ENCODE measurements around the gene ADAM12.

ADAM12 gene

GRCh38 chr10:126090911-126091728 lies 297.2 kb downstream of the ADAM12 start:
- FAIRE-seq, result no peak
- DNase-seq (ENCODE audit: insufficient read length), result no peak
- TF ChIP-seq TAF1 (IDR thresholded peaks at IDR 0.05; ENCODE audit: borderline replicate concordance, low read depth, low read length), result no peak
- no peak for TF ChIP-seq POLR2AphosphoS5 (IDR thresholded peaks at IDR 0.05; ENCODE audit: low read depth, low read length)
- TF ChIP-seq POLR2A (IDR thresholded peaks at IDR 0.05; ENCODE audit: low read depth, low read length), result no peak

GRCh38 chr10:126090443-126090842 lies 297.8 kb downstream of the ADAM12 start:
- TF ChIP-seq POLR2A (IDR thresholded peaks at IDR 0.05; ENCODE audit: low read depth, low read length) (no peak), POLR2AphosphoS5 (IDR thresholded peaks at IDR 0.05; ENCODE audit: low read depth, low read length) (no peak), TAF1 (IDR thresholded peaks at IDR 0.05; ENCODE audit: borderline replicate concordance, low read depth, low read length) (no peak)
- DNase-seq (ENCODE audit: insufficient read length) (no peak), FAIRE-seq (no peak)

DNA sequence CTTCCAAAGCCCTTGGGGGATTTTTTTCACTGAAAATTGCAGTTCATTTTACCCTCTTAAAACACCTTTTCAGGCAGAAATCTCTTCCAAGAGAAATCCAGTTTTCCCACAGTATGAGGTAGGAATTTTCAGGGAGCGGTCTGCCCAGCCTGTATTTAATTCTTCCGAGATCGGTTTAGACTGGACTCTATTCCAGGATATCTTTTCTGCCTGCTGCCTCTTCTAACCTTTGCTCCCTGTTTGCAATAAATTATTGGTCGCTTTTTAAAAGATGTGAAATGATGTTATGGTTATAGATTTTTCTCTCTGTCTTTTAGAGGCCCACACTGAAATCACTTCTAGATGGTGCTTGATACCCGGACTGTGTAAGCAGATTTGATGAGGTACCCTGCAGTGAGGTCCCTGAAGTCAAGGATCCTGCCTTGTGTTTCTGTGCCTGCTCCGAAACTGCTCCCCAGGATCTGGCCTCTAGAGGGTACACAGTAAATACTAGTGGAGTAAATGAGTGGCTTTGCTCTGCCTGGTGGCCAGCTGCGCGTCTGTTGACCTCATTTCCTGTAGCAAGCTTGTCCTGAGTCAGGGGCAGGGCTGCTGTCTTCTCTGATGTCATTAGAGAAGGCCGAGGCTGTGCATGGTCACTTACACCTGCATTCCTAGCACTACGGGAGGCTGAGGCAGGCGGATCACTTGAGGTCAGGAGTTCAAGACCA lies 300.3 kb downstream of the ADAM12 start:
- TF ChIP-seq POLR2A (IDR thresholded peaks at IDR 0.05; ENCODE audit: low read depth, low read length) (no peak), TAF1 (IDR thresholded peaks at IDR 0.05; ENCODE audit: borderline replicate concordance, low read depth, low read length) (no peak), POLR2AphosphoS5 (IDR thresholded peaks at IDR 0.05; ENCODE audit: low read depth, low read length) (no peak)
- DNase-seq (ENCODE audit: insufficient read length), result no peak
- no peak for FAIRE-seq

GRCh38 chr10:126087153-126087680 lies 301.1 kb downstream of the ADAM12 start:
- no peak for TF ChIP-seq TAF1 (IDR thresholded peaks at IDR 0.05; ENCODE audit: borderline replicate concordance, low read depth, low read length)
- no peak for TF ChIP-seq POLR2A (IDR thresholded peaks at IDR 0.05; ENCODE audit: low read depth, low read length)
- TF ChIP-seq POLR2AphosphoS5 (IDR thresholded peaks at IDR 0.05; ENCODE audit: low read depth, low read length), result no peak
- FAIRE-seq (no peak), DNase-seq (ENCODE audit: insufficient read length) (no peak)

DNA sequence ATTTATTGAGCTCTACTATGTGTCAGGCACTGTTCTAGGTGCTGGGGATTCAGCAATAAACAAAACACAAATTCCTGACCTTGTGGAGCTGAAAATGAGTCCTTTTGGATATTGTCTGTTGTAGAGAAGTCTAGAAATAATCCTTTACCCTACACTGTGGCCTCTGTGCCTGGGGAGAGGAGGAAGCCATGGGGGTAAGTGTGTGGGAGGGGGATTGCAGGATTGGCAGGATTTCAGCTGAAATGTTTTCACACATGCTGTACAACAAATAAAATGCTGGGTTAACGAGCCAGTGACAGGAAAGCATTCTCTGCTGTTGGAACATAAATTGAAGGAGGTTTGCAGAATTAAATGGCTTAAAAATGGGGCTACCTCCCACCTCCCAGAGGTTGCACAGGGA lies 302.5 kb downstream of the ADAM12 start:
- FAIRE-seq, result no peak
- TF ChIP-seq POLR2AphosphoS5 (IDR thresholded peaks at IDR 0.05; ENCODE audit: low read depth, low read length), result no peak
- TF ChIP-seq TAF1 (IDR thresholded peaks at IDR 0.05; ENCODE audit: borderline replicate concordance, low read depth, low read length), result no peak
- no peak for TF ChIP-seq POLR2A (IDR thresholded peaks at IDR 0.05; ENCODE audit: low read depth, low read length)

DNA sequence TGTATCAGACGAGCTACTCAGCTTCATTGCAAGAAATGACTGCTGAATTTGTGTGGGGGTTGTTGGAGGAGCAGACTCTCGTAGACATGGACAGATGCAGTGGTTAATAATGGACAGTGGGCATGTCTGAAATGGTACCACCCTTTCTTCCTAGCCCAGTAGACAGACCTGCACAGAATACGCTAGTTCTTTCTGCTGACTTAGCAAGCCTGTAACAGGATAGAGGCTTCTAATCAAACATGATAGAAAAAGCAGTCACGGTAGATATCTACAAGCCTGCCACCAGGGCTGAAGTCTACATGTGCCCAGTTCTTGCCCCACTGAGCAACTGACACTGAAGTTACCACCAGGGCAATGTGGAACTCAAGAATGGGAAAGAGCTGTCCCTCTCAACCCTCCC lies 303.9 kb downstream of the ADAM12 start:
- FAIRE-seq (no peak), DNase-seq (ENCODE audit: insufficient read length) (no peak)
- TF ChIP-seq POLR2AphosphoS5 (IDR thresholded peaks at IDR 0.05; ENCODE audit: low read depth, low read length) (no peak), TAF1 (IDR thresholded peaks at IDR 0.05; ENCODE audit: borderline replicate concordance, low read depth, low read length) (no peak), POLR2A (IDR thresholded peaks at IDR 0.05; ENCODE audit: low read depth, low read length) (no peak)

More for the DNA sequence above, 302.5 kb downstream of the ADAM12 start:
- no peak for DNase-seq (ENCODE audit: insufficient read length)

DNA sequence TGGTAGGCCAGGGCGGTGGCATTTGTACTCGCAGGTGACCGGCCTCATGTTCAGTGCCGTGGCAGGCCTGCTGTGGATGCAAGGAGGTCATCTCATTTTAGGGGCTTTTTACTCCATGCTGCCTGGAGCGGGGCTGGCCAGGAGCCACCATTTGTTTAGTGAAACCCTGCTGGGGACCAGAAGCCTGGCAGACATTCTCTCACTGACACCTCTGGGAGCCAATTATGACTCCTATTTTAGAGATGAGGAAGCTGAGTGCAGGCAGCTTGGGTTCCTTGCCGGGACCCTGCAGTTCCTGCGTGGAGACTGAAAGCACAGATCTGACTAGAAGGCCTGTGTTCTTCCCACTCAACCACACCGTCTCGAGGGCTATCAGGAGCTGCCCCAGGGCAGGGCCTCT lies 305.3 kb downstream of the ADAM12 start:
- TF ChIP-seq TAF1 (IDR thresholded peaks at IDR 0.05; ENCODE audit: borderline replicate concordance, low read depth, low read length) (no peak), POLR2A (IDR thresholded peaks at IDR 0.05; ENCODE audit: low read depth, low read length) (no peak), POLR2AphosphoS5 (IDR thresholded peaks at IDR 0.05; ENCODE audit: low read depth, low read length) (no peak)
- no peak for DNase-seq (ENCODE audit: insufficient read length)
- FAIRE-seq, result no peak

- TF ChIP-seq POLR2AphosphoS5 (IDR thresholded peaks at IDR 0.05; ENCODE audit: low read depth, low read length) (no peak), POLR2A (IDR thresholded peaks at IDR 0.05; ENCODE audit: low read depth, low read length) (no peak), TAF1 (IDR thresholded peaks at IDR 0.05; ENCODE audit: borderline replicate concordance, low read depth, low read length) (no peak)
- no peak for DNase-seq (ENCODE audit: insufficient read length)
- no peak for FAIRE-seq
Observed at GRCh38 chr10:126081841-126082466, 306.3 kb downstream of the ADAM12 start.

DNA sequence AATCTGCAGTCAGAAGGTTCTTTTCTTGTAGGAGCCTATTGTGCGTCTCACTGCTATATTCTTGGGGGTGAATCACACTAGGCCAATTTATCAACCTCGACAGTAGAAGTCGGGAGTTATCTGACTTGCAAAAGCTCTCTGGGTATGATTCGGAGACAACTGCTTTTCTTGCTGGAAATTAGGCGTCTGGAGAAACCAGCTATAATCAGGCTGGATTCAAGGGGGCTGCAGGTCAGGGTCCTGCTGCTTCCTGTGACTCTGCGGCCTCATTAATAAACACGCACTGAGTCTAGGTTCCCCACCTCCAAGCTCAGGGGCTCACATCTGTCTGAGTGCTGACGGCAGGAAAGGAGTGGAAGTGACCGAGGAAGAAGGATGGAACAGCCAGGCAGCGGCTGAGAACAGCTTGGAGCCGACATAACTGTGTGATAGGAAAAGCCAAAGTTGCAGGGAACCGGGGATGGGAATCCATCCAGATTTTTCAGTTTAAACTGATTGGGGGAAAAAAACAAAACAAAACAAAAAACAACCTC lies 307.3 kb downstream of the ADAM12 start:
- FAIRE-seq, result no peak
- no peak for TF ChIP-seq POLR2AphosphoS5 (IDR thresholded peaks at IDR 0.05; ENCODE audit: low read depth, low read length)
- no peak for TF ChIP-seq POLR2A (IDR thresholded peaks at IDR 0.05; ENCODE audit: low read depth, low read length)
- TF ChIP-seq TAF1 (IDR thresholded peaks at IDR 0.05; ENCODE audit: borderline replicate concordance, low read depth, low read length), result no peak
- no peak for DNase-seq (ENCODE audit: insufficient read length)

GRCh38 chr10:126080291-126080825 lies 307.9 kb downstream of the ADAM12 start:
- no peak for FAIRE-seq
- no peak for DNase-seq (ENCODE audit: insufficient read length)
- no peak for TF ChIP-seq POLR2AphosphoS5 (IDR thresholded peaks at IDR 0.05; ENCODE audit: low read depth, low read length)
- TF ChIP-seq POLR2A (IDR thresholded peaks at IDR 0.05; ENCODE audit: low read depth, low read length), result no peak
- no peak for TF ChIP-seq TAF1 (IDR thresholded peaks at IDR 0.05; ENCODE audit: borderline replicate concordance, low read depth, low read length)

- TF ChIP-seq TAF1 (IDR thresholded peaks at IDR 0.05; ENCODE audit: borderline replicate concordance, low read depth, low read length), result no peak
- no peak for TF ChIP-seq POLR2AphosphoS5 (IDR thresholded peaks at IDR 0.05; ENCODE audit: low read depth, low read length)
- no peak for TF ChIP-seq POLR2A (IDR thresholded peaks at IDR 0.05; ENCODE audit: low read depth, low read length)
- FAIRE-seq (no peak), DNase-seq (ENCODE audit: insufficient read length) (no peak)
Observed at GRCh38 chr10:126075009-126075408, 313.3 kb downstream of the ADAM12 start.
